Sigmoid colon (tissue), 7 donors: ENCODE data around the gene GPC5. TPM values are rescaled to one million over a fixed set of nuclear protein-coding genes. Genes with fewer than 3 reads are reported as not detected.

ENCODE experiments used
- DNase-seq: peaks from one replicate; pipeline ENCODE4 v3.0.0-alpha.2; 2019
- H3K27ac ChIP-seq, 4 donors: fragments of 200-600 bp; sonication (generic); one replicate each; pipeline ENCODE4 v1.5.1; 2016 to 2019; ENCODE audit warnings: mild to moderate bottlenecking in 1 of 4
- H3K27me3 ChIP-seq, 3 donors: fragments of 200-600 bp; sonication (generic); one replicate each; pipeline ENCODE4 v1.5.1; 2019; ENCODE audit warnings: mild to moderate bottlenecking in 1 of 3
- H3K36me3 ChIP-seq, 4 donors: fragments of 200-600 bp; sonication (generic); one replicate each; pipeline ENCODE4 v1.5.1; 2016 to 2019
- H3K4me1 ChIP-seq, 4 donors: fragments of 200-600 bp; sonication (generic); one replicate each; pipeline ENCODE4 v1.5.1; 2017 to 2019
- H3K4me3 ChIP-seq, 4 donors: fragments of 200-600 bp; sonication (generic); one replicate each; pipeline ENCODE4 v1.5.1; 2017 to 2019; ENCODE audit warnings: mild to moderate bottlenecking in 2 of 4, moderate library complexity in 1 of 4
- H3K9me3 ChIP-seq, 4 donors: fragments of 200-600 bp in 3 of 4; sonication (generic) in 3 of 4; one replicate each; pipeline versions ENCODE4 v1.5.1 to v1.6.1; 2013 to 2019
- CTCF ChIP-seq, 4 experiments: fragments of 450-650 bp in 3 of 4; fragments of 200-600 bp in 1 of 4; IDR thresholded peaks; one replicate each; pipeline ENCODE4 v1.5.1; 2016 to 2019; ENCODE audit warnings: antibody characterized with exemption in 4 of 4, mild to moderate bottlenecking in 3 of 4, moderate library complexity in 2 of 4
- EP300 ChIP-seq, 4 donors: sonication (generic); formaldehyde crosslinking; IDR thresholded peaks; one replicate each; pipeline ENCODE4 v1.6.1; 2017; ENCODE audit warnings: antibody characterized with exemption in 4 of 4
- POLR2A ChIP-seq, 2 donors: fragments of 450-650 bp; IDR thresholded peaks; one replicate each; pipeline ENCODE4 v1.6.1; 2016; ENCODE audit warnings: antibody characterized with exemption in 2 of 2, mild to moderate bottlenecking in 2 of 2, moderate library complexity in 2 of 2
- POLR2AphosphoS5 ChIP-seq, 4 donors: sonication (generic); formaldehyde crosslinking; IDR thresholded peaks; one replicate each; pipeline ENCODE4 v1.6.1; 2017; ENCODE audit warnings: antibody characterized with exemption in 4 of 4
- WGBS, 2 donors: extraction: QIAGEN DNeasy Blood & Tissue Kit; methylation state at CpG; one replicate each; pipeline ENCODE4 v1.1.7; 2013; 5-methylcytosine and 5-hydroxymethylcytosine counted together
- intact Hi-C: fragments of 100-400 bp; cut with DNase I; formaldehyde crosslinking; loops from one replicate; pipeline ENCODE4 v1.15.1; 2023
- polyA plus RNA-seq, 3 donors: library from polyadenylated mRNA; stranded (reverse); fragments of 200-250 nt; gene quantifications; one replicate each; pipeline ENCODE4 v1.2.3, GENCODE V29; 2013
- total RNA-seq, 4 donors: library from RNA; depleted of rRNA; stranded (reverse); fragments of >200 nt; gene quantifications; one replicate each; pipeline ENCODE4 v1.1.0, GENCODE V29; 2016
- donor health status: healthy with polysubstance abuse.
- donor health status: Bipolar disorder and iron deficiency.
- donor health status: healthy.

GPC5 gene
- total and polyA plus RNA-seq, 7 donors: 0.39 to 3.9 (median 2.9) TPM; not detected in 2

GRCh38 chr13:91397595-91397994 lies 826 bp upstream of the GPC5 start:
- Histone ChIP-seq H3K9me3 (no peaks in the 10 kb centered on the region), H3K4me3 (no peak overlapping the region), H3K36me3 (no peaks in the 10 kb centered on the region), H3K4me1 (peaks cover 0 to 15% (median 14%) of the 10 kb centered on the region in 4 donors), H3K27me3 (peaks cover 0 to 54% (median 14%) of the 10 kb centered on the region in 3 donors), H3K27ac (no peak overlapping the region)
- TF ChIP-seq POLR2AphosphoS5 (IDR thresholded peaks at IDR 0.05) (no peak), CTCF (IDR thresholded peaks at IDR 0.05) (no peak), POLR2A (IDR thresholded peaks at IDR 0.05) (no peak), EP300 (IDR thresholded peaks at IDR 0.05) (no peak)
- intact Hi-C loops: no loop called here
- DNase-seq: no peak
- WGBS, 2 donors: 27 to 68% methylated on average over 1 of the region's 1 CpG

- Histone ChIP-seq H3K9me3 (no peaks in the 10 kb centered on the region), H3K36me3 (no peaks in the 10 kb centered on the region), H3K4me1 (peaks cover 0 to 15% (median 14%) of the 10 kb centered on the region in 4 donors), H3K27ac (no peak overlapping the region), H3K27me3 (peaks cover 0 to 45% (median 14%) of the 10 kb centered on the region in 3 donors), H3K4me3 (peak overlapping the region; percentile 17 to 59 (median 52))
- intact Hi-C loops: loop anchor here (2.0 kb wide), 1 partner anchor 51 kb away; no protein-coding TSS in a partner anchor
- 19 to 32% methylated on average over 44 of the region's 44 CpGs for WGBS, 2 donors
- no peak for DNase-seq
- TF ChIP-seq POLR2A (IDR thresholded peaks at IDR 0.05): no peak
- no peak for TF ChIP-seq CTCF (IDR thresholded peaks at IDR 0.05)
- no peak for TF ChIP-seq EP300 (IDR thresholded peaks at IDR 0.05)
Measured at GRCh38 chr13:91399189-91400062, 1.0 kb downstream of the GPC5 start.

GRCh38 chr13:91400063-91400399 lies 1.6 kb downstream of the GPC5 start:
- Histone ChIP-seq H3K9me3 (no peaks in the 10 kb centered on the region), H3K4me3 (no peak overlapping the region), H3K4me1 (peaks cover 0 to 15% (median 14%) of the 10 kb centered on the region in 4 donors), H3K27me3 (peaks cover 0 to 39% (median 8%) of the 10 kb centered on the region in 3 donors), H3K36me3 (no peaks in the 10 kb centered on the region), H3K27ac (no peak overlapping the region)
- intact Hi-C loops: no loop called here
- 51 to 54% methylated on average over 6 of the region's 6 CpGs for WGBS, 2 donors
- TF ChIP-seq POLR2A (IDR thresholded peaks at IDR 0.05): no peak
- TF ChIP-seq POLR2AphosphoS5 (IDR thresholded peaks at IDR 0.05): no peak
- no peak for DNase-seq

- DNase-seq: no peak
- intact Hi-C loops: no loop called here
- H3K27ac ChIP-seq: no peak overlapping the region
- H3K27me3 ChIP-seq: peaks cover 0 to 32% (median 3%) of the 10 kb centered on the region in 3 donors
- no peaks in the 10 kb centered on the region for H3K9me3 ChIP-seq
- H3K36me3 ChIP-seq: no peaks in the 10 kb centered on the region
- WGBS, 2 donors: 86 to 89% methylated on average over 3 of the region's 3 CpGs
- peaks cover 0 to 15% (median 14%) of the 10 kb centered on the region in 4 donors for H3K4me1 ChIP-seq
- no peak for TF ChIP-seq POLR2A (IDR thresholded peaks at IDR 0.05)
- TF ChIP-seq POLR2AphosphoS5 (IDR thresholded peaks at IDR 0.05): no peak
- no peak for TF ChIP-seq EP300 (IDR thresholded peaks at IDR 0.05)
- no peak for TF ChIP-seq CTCF (IDR thresholded peaks at IDR 0.05)
- no peak overlapping the region for H3K4me3 ChIP-seq
Measured at GRCh38 chr13:91400671-91401070, 2.2 kb downstream of the GPC5 start.

GRCh38 chr13:91401920-91402319 lies 3.5 kb downstream of the GPC5 start:
- TF ChIP-seq POLR2A (IDR thresholded peaks at IDR 0.05) (no peak), CTCF (IDR thresholded peaks at IDR 0.05) (no peak), EP300 (IDR thresholded peaks at IDR 0.05) (no peak), POLR2AphosphoS5 (IDR thresholded peaks at IDR 0.05) (no peak)
- Histone ChIP-seq H3K4me3 (no peak overlapping the region), H3K27me3 (peaks cover 0 to 20% (median 3%) of the 10 kb centered on the region in 3 donors), H3K4me1 (peaks cover 0 to 15% (median 14%) of the 10 kb centered on the region in 4 donors), H3K36me3 (no peaks in the 10 kb centered on the region), H3K9me3 (no peaks in the 10 kb centered on the region), H3K27ac (no peak overlapping the region)
- intact Hi-C loops: no loop called here
- no peak for DNase-seq
- 53 to 78% methylated on average over 2 of the region's 2 CpGs for WGBS, 2 donors
